Activated CD4-positive, alpha-beta T cell treated with anti-CD3 and anti-CD28 coated beads for 1 hour (primary cell): ENCODE data around the gene SLC1A1.

ENCODE experiments used
- DNase-seq: peaks from one replicate; pipeline ENCODE4 v3.0.0-alpha.2; 2020

SLC1A1 gene

DNA sequence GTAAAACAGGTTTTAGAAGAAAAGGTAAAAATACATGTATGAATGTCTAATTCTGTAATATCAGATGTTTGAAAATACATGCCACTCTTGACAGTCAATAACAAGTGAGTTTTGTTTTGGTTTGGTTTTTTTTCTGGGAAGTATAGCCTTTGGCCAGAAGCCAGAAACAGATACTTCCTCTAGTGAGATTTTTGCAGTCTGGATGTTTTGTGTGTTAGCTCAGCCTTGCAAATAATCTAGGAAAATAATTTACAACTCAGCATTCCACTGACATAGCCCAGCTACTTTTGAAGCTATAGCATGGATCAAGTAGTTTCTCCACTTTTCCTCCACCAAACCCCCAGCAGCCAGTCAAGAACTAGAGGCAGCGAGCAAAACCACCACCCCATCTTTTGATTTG is 56.7 kb downstream of the SLC1A1 start:
- no peak for DNase-seq

GRCh38 chr9:4548811-4549725 is 58.8 kb downstream of the SLC1A1 start:
- no peak for DNase-seq

GRCh38 chr9:4549751-4550295 is 59.6 kb downstream of the SLC1A1 start:
- no peak for DNase-seq

DNA sequence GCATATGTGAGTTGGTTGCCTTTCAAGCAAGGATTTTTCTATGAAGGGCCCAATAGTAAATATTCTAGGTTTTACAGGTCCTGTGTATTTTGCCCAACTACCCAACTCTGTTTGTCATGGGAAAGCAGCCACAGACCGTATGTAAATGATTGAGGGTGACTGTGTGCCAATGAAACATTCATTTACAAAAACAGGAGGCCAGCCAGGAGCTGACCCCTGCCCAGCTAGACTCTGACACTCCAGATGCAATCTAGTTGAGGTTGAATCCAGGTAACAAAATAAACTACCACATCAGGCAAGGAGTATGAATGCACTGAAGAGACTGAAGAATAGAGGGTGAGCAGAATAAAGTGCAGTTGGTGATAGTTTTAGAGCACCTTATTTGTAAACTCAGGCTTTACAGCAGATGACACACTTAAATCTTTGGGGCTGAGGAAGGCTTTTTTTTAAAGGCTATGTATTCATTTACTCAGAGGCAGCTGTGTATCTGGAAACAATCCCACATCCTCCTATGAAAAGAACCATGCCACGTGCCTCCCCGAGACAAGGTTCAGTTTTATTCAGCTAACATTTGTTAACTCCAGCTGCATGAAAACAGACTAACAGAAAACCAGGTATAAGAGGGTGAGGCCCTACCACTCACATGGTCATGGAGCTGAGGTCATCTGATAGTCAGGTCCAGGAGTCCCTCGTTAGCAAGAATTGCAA is 60.7 kb downstream of the SLC1A1 start:
- DNase-seq: no peak

- DNase-seq: no peak
Measured at GRCh38 chr9:4553951-4554381, 63.7 kb downstream of the SLC1A1 start.

DNA sequence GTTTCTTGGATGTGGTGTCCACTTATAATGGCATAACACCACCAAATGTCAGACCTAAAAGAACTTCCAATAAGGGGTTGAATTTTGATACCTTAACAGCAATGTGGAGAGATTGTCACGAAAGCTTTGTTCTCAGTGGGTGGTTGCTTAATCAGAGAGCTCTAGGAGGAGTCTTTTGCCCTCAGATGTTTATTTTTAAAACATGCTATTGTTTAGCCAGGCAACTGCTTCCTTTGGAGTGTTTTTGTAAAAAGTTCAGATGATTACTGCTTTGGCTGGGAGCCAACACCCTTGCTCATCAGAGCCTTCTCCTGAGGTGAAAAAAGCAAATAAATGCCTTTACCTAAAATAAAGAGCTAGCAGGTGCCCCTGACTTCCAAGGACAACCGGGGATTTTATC is 65.0 kb downstream of the SLC1A1 start:
- no peak for DNase-seq

GRCh38 chr9:4558371-4558998 is 68.2 kb downstream of the SLC1A1 start:
- no peak for DNase-seq

- no peak for DNase-seq
Measured at GRCh38 chr9:4559261-4560182, 69.3 kb downstream of the SLC1A1 start.

DNA sequence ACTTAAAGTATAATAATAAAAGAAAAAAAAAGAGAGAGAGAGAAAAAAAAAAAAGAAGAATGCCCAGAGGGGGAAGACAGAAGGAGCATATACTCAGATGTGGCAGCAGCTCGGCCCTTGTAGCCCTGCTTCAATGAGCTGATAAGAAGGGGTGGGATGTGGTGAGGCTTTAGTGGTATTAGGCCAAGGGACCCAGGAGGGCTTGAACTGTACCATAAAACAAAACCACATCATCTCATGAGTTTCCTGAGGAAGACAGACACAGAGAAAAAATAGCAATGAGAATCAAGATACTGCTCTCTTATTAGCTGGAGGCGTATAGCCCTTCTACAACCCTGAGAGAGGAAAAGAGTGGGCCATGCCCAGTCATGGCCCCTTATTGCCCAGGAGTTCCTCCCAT is 72.8 kb downstream of the SLC1A1 start:
- DNase-seq: no peak

DNA sequence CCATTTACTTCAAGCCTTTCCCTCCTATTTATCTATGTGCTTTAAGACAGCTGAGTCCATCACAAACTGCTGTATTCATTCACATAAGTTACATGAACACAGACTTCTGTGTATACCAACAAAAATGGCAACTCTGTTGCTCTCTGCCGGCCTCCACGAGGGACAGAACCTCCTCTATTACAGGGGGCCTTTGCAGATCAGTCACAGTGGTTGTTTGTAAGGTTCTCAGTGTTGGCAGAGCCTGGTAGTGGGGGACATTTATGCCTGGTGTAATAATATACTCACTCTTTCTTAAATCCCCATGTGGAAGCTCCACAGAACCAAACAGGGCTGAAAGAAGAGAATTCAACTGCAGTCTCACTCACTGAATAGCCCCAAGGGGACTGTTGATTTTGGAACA is 76.5 kb downstream of the SLC1A1 start:
- DNase-seq: no peak

GRCh38 chr9:4567601-4568000 is 77.3 kb downstream of the SLC1A1 start:
- no peak for DNase-seq

- DNase-seq: no peak
Measured at GRCh38 chr9:4569101-4569500, 78.8 kb downstream of the SLC1A1 start.

DNA sequence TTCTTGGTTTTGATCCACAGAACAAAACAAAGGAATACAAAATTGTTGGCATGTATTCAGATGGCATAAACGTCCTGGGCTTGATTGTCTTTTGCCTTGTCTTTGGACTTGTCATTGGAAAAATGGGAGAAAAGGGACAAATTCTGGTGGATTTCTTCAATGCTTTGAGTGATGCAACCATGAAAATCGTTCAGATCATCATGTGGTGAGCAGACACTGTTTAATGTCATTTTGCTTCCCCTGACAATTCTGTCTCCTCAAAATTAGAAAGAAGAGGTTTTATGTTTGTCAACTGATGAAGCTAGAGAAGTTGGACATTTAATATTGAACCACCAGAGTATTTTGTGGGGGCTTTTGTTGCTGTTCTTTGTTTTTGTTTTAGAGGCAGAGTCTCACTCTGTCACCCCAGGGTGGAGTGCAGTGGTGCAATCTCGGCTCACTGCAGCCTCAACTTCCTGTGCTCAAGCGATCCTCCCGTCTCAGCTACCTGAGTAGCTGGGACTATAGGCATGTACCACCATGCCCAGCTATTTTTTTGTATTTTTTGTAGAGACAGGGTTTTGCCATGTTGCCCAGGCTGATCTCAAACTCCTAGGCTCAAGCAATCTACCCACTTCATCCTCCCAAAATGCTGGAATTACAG is 82.0 kb downstream of the SLC1A1 start:
- DNase-seq: no peak

DNA sequence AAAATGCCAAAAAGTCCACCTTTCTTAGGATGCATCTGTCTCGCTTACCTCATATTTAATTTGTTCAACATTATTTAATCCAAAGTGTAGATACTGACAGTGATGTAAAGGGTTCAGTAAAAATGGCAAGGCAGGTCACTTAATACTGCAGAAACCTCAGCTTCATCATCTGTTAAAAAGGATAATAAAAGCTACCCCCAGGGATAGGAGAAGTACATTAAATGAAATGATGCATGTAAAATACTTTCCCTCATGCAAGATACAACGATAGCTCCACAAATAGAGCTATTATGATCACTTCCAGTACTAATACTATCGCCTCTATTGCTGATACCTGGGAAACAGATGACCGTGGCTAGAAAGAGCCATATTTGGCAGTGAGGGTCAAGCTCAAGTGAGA is 82.9 kb downstream of the SLC1A1 start:
- DNase-seq: no peak

- DNase-seq: no peak
Measured at GRCh38 chr9:4573634-4574389, 83.5 kb downstream of the SLC1A1 start.

DNA sequence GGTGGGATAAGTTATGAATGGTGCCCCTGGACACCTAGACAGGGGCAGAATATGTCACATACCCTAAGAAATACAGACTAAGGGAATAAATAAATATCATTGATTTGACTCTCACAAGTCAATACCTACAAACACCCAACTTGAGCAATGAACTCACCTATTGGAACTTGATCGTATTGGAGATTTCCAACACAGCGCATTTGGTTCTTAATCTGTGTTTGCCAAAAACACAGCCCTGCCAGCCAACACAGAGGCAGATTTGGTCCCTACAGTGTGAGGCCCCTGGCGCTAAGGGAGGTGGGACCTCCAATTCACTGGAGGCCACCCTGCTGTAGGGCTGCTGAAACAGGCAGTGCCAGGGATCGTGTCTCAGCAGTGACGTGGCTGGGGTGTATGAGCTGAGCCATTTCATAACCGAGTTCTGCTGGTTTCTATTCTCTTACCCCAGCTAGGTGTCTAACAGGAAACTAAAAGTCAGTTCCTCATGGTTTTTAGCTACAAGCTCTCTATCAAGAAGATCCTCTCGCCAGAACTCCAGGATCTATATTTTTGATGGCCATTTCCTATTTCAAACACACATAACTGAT is 84.5 kb downstream of the SLC1A1 start:
- no peak for DNase-seq

DNA sequence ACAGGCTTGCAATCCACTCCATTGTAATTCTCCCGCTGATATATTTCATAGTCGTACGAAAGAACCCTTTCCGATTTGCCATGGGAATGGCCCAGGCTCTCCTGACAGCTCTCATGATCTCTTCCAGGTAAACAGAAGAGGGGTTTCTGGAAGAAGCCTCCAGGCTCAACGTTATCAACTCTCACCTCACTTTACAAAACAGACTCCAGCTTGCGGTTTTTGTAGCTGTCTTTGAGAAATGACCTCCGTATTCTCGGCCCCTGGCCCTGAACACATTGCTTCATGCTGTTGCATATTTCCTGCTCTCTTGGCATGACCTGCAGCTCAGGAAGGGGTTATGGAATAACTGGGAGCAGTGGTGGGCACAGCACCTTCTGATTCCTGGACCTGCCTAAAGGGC is 85.7 kb downstream of the SLC1A1 start:
- DNase-seq: no peak

DNA sequence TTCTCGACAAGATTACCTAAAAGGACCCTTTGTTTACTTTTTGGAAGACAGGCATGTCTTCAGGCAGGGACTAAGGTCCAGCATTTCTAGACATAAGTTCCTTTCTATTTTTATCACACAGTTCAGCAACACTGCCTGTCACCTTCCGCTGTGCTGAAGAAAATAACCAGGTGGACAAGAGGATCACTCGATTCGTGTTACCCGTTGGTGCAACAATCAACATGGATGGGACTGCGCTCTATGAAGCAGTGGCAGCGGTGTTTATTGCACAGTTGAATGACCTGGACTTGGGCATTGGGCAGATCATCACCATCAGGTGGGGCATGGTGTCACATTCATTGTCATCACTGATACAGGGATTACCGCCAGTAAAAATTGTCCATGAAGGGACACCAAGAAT is 86.2 kb downstream of the SLC1A1 start:
- no peak for DNase-seq

GRCh38 chr9:4579001-4579400 is 88.7 kb downstream of the SLC1A1 start:
- DNase-seq: no peak

GRCh38 chr9:4581035-4581760 is 90.9 kb downstream of the SLC1A1 start:
- DNase-seq: no peak
